H1 (cell line): ENCODE measurements around the gene KIFBP. TPM values are rescaled to one million over a fixed set of nuclear protein-coding genes. Genes with fewer than 3 reads are reported as not detected.

ENCODE experiments used
- CTCF ChIA-PET: fragments of 300-600 bp; sonication (Branson Sonifier 250); formaldehyde crosslinking; loops from one replicate; lab custom pipeline; 2021; ENCODE audit not compliant: partially characterized antibody; lab: Charles Lee
- POLR2A ChIA-PET: fragments of 300-600 bp; sonication (Branson Sonifier 250); formaldehyde crosslinking; loops from one replicate; lab custom pipeline; 2021; ENCODE audit warnings: inconsistent platforms; ENCODE audit not compliant: partially characterized antibody; lab: Charles Lee
- DNase-seq, 2 experiments: peaks; one replicate each; pipeline versions ENCODE4 v3.0.0 to v3.0.0-alpha.2; 2010 to 2022; ENCODE audit warnings: low spot score in 2 of 2, low read depth in 1 of 2, mixed read lengths in 1 of 2
- FAIRE-seq: peaks from 2 replicates; lab custom pipeline; 2011; peaks lifted over from hg19 to GRCh38; lab: Jason Lieb, UNC
- H2AFZ ChIP-seq: 2 replicates; pipeline ENCODE4 v1.8.1; 2012; ENCODE audit warnings: low read length, inconsistent platforms
- H2AK5ac ChIP-seq: 2 replicates; pipeline ENCODE4 v1.6.1; 2013; ENCODE audit warnings: low read depth, low read length
- H2BK120ac ChIP-seq: replicated peaks from 2 replicates; pipeline ENCODE3; 2013; ENCODE audit warnings: low read depth, low read length, inconsistent platforms
- H2BK12ac ChIP-seq: 2 replicates; pipeline ENCODE4 v1.6.1; 2013; ENCODE audit warnings: low read depth, low read length
- H2BK15ac ChIP-seq: 2 replicates; pipeline ENCODE4 v1.6.1; 2013; ENCODE audit warnings: low read length
- H2BK20ac ChIP-seq: 2 replicates; pipeline ENCODE4 v1.6.1; 2013; ENCODE audit warnings: low read length
- H2BK5ac ChIP-seq: 2 replicates; pipeline ENCODE4 v1.6.1; 2013; ENCODE audit warnings: low read depth, low read length
- H3K14ac ChIP-seq: 2 replicates; pipeline ENCODE4 v1.6.1; 2013; ENCODE audit warnings: inconsistent platforms; ENCODE audit not compliant: insufficient read length
- H3K18ac ChIP-seq: 2 replicates; pipeline ENCODE4 v1.6.1; 2013; ENCODE audit warnings: low read length; ENCODE audit errors: extremely low read depth
- H3K23ac ChIP-seq: 2 replicates; pipeline ENCODE4 v1.6.1; 2013; ENCODE audit warnings: inconsistent platforms; ENCODE audit not compliant: insufficient read length
- H3K23me2 ChIP-seq: 2 replicates; pipeline ENCODE4 v1.6.1; 2013; ENCODE audit warnings: low read depth, low read length
- H3K27ac ChIP-seq: 2 replicates; pipeline ENCODE4 v1.6.1; 2011; ENCODE audit warnings: low read depth, low read length, inconsistent platforms
- H3K27me3 ChIP-seq, 4 experiments: replicated peaks in 1 of 4; 1 replicate in 1 of 4; 2 replicates in 3 of 4; pipeline versions ENCODE4 v1.6.1 to v1.8.1; 2011 to 2013; ENCODE audit warnings: low read length in 3 of 4, mild to moderate bottlenecking in 3 of 4, inconsistent platforms in 2 of 4, mixed read lengths in 2 of 4, moderate library complexity in 1 of 4; ENCODE audit not compliant: control insufficient read depth in 3 of 4, insufficient read depth in 3 of 4; ENCODE audit errors: extremely low read depth in 1 of 4
- H3K36me3 ChIP-seq, 4 experiments: 2 replicates each; pipeline versions ENCODE4 v1.6.1 to v1.8.1; 2011 to 2013; ENCODE audit warnings: mild to moderate bottlenecking in 4 of 4, low read length in 3 of 4, moderate library complexity in 2 of 4, control low read depth in 1 of 4, inconsistent platforms in 1 of 4; ENCODE audit not compliant: insufficient read depth in 4 of 4, control insufficient read depth in 2 of 4
- H3K4ac ChIP-seq: replicated peaks from 2 replicates; pipeline ENCODE3; 2013; ENCODE audit warnings: low read length, low read depth, mixed read lengths, inconsistent platforms; ENCODE audit not compliant: insufficient read length
- H3K4me1 ChIP-seq, 4 experiments: replicated peaks in 1 of 4; 1 replicate in 1 of 4; 2 replicates in 3 of 4; pipeline versions ENCODE4 v1.6.1 to v1.8.1; 2011 to 2013; ENCODE audit warnings: low read length in 3 of 4, inconsistent platforms in 2 of 4, mixed read lengths in 1 of 4; ENCODE audit not compliant: insufficient read depth in 4 of 4, control insufficient read depth in 3 of 4
- H3K4me2 ChIP-seq, 2 experiments: 2 replicates each; pipeline versions ENCODE4 v1.6.1 to v1.8.1; 2011 to 2013; ENCODE audit warnings: low read depth in 2 of 2, low read length in 2 of 2, control low read depth in 1 of 2, inconsistent platforms in 1 of 2, mild to moderate bottlenecking in 1 of 2; ENCODE audit not compliant: insufficient read depth in 1 of 2
- H3K4me3 ChIP-seq, 4 experiments: fragments of 200-600, 300-600 bp in 1 of 4; sonication (generic), shearing (Covaris generic), sonication (Bioruptor Twin) in 1 of 4; 2 replicates each; pipeline versions ENCODE4 v1.5.1 to v1.8.1; 2011 to 2016; ENCODE audit warnings: low read length in 4 of 4, low read depth in 3 of 4, control low read depth in 2 of 4, inconsistent platforms in 2 of 4, mild to moderate bottlenecking in 2 of 4, mixed read lengths in 1 of 4, moderate library complexity in 1 of 4; ENCODE audit not compliant: insufficient read depth in 2 of 4; ENCODE audit errors: extremely low read depth in 1 of 4
- H3K56ac ChIP-seq: replicated peaks from 2 replicates; pipeline ENCODE3; 2013; ENCODE audit warnings: low read depth, mild to moderate bottlenecking, mixed read lengths, low read length, inconsistent platforms; ENCODE audit not compliant: insufficient read length
- H3K79me1 ChIP-seq: 2 replicates; pipeline ENCODE4 v1.6.1; 2013; ENCODE audit warnings: low read depth, low read length, control low read depth
- H3K79me2 ChIP-seq, 2 experiments: 2 replicates each; pipeline versions ENCODE4 v1.6.1 to v1.8.1; 2012 to 2013; ENCODE audit warnings: low read length in 2 of 2, mild to moderate bottlenecking in 2 of 2, inconsistent platforms in 1 of 2; ENCODE audit not compliant: insufficient read depth in 2 of 2, control insufficient read depth in 1 of 2
- H3K9ac ChIP-seq, 4 experiments: replicated peaks in 1 of 4; 1 replicate in 1 of 4; 2 replicates in 3 of 4; pipeline versions ENCODE4 v1.6.1 to v1.8.1; 2011 to 2013; ENCODE audit warnings: low read depth in 3 of 4, low read length in 3 of 4, control low read depth in 2 of 4, mild to moderate bottlenecking in 2 of 4, moderate library complexity in 2 of 4, inconsistent platforms in 1 of 4; ENCODE audit errors: extremely low read depth in 1 of 4
- H3K9me3 ChIP-seq, 2 experiments: 2 replicates each; pipeline versions ENCODE4 v1.6.1 to v1.8.1; 2012 to 2013; ENCODE audit warnings: mild to moderate bottlenecking in 2 of 2, moderate library complexity in 2 of 2, control low read depth in 1 of 2, inconsistent platforms in 1 of 2, low read depth in 1 of 2, low read length in 1 of 2, mixed read lengths in 1 of 2; ENCODE audit not compliant: insufficient read depth in 2 of 2
- H4K20me1 ChIP-seq, 2 experiments: replicated peaks in 1 of 2; 2 replicates each; pipeline versions ENCODE3 to v1.8.1; 2011 to 2013; ENCODE audit warnings: inconsistent platforms in 2 of 2, low read length in 2 of 2, mild to moderate bottlenecking in 1 of 2; ENCODE audit not compliant: insufficient read depth in 2 of 2, control insufficient read depth in 1 of 2
- H4K5ac ChIP-seq: 2 replicates; pipeline ENCODE4 v1.6.1; 2013; ENCODE audit warnings: low read length, low read depth, mixed read lengths, inconsistent platforms; ENCODE audit not compliant: insufficient read length
- H4K8ac ChIP-seq: 2 replicates; pipeline ENCODE4 v1.8.0; 2013; ENCODE audit warnings: mild to moderate bottlenecking, moderate library complexity, low read length, inconsistent platforms; ENCODE audit not compliant: insufficient read depth; ENCODE audit errors: extremely low read depth
- H4K91ac ChIP-seq: replicated peaks from 2 replicates; pipeline ENCODE3; 2013; ENCODE audit warnings: low read length, mixed read lengths, inconsistent platforms; ENCODE audit not compliant: insufficient read length
- ATF3 ChIP-seq: IDR thresholded peaks from 2 replicates; pipeline ENCODE4 v1.6.1; 2011; ENCODE audit warnings: low read depth, mild to moderate bottlenecking, low read length; ENCODE audit not compliant: insufficient read depth
- CTBP2 ChIP-seq: IDR thresholded peaks from 2 replicates; pipeline ENCODE4 v1.7.0; 2011; ENCODE audit warnings: borderline replicate concordance, mild to moderate bottlenecking, moderate library complexity, mixed read lengths, low read length; ENCODE audit not compliant: insufficient read depth, insufficient read length
- HDAC6 ChIP-seq: IDR thresholded peaks from one replicate; pipeline ENCODE4 v1.7.1; 2012; ENCODE audit warnings: low read depth, mild to moderate bottlenecking, inconsistent platforms, low read length, moderate library complexity
- KDM1A ChIP-seq: fragments of 200-600, 300-600 bp; sonication (generic); IDR thresholded peaks from 2 replicates; pipeline ENCODE4 v1.7.1; 2016; ENCODE audit warnings: mild to moderate bottlenecking, low read length, borderline replicate concordance
- KDM5A ChIP-seq: fragments of 200-600 bp; IDR thresholded peaks from 2 replicates; pipeline ENCODE4 v1.7.1; 2012; ENCODE audit warnings: mild to moderate bottlenecking, low read length, inconsistent platforms, mixed read lengths
- PHF8 ChIP-seq: fragments of 200-600 bp; sonication (generic); conservative IDR thresholded peaks from 2 replicates; pipeline ENCODE4 v1.7.1; 2012; ENCODE audit warnings: low read depth, mild to moderate bottlenecking, inconsistent platforms, low read length, moderate library complexity
- POU5F1 ChIP-seq: IDR thresholded peaks from 2 replicates; pipeline ENCODE4 v1.6.1; 2011; ENCODE audit warnings: low read depth, mild to moderate bottlenecking, low read length, moderate library complexity
- SAP30 ChIP-seq: fragments of 300-600 bp; sonication (generic); IDR thresholded peaks from 2 replicates; pipeline ENCODE4 v1.7.1; 2012; ENCODE audit warnings: low read length, moderate library complexity, mild to moderate bottlenecking, inconsistent platforms; ENCODE audit not compliant: insufficient read depth, insufficient replicate concordance
- SIRT6 ChIP-seq: IDR thresholded peaks from one replicate; pipeline ENCODE4 v1.7.1; 2012; ENCODE audit warnings: low read length, inconsistent platforms
- USF2 ChIP-seq: IDR thresholded peaks from 2 replicates; pipeline ENCODE4 v1.6.1; 2011; ENCODE audit warnings: low read length, improper control_type of control experiment
- WGBS, 2 experiments: shearing (Covaris generic) in 1 of 2; methylation state at CpG; one replicate each; pipeline versions ENCODE4 v1.1.6 to v1.1.7; 2013 to 2015; ENCODE audit warnings: low lambda C conversion rate in 2 of 2, mixed read lengths in 2 of 2, inconsistent platforms in 1 of 2, low coverage in 1 of 2, missing lambda C conversion rate in 1 of 2; ENCODE audit not compliant: insufficient replicate concordance in 2 of 2, insufficient coverage in 1 of 2, insufficient read length in 1 of 2; ENCODE audit errors: extremely low coverage in 1 of 2, missing lambda C conversion rate in 1 of 2; 5-methylcytosine and 5-hydroxymethylcytosine counted together
- polyA plus RNA-seq, 7 experiments: library from polyadenylated mRNA; depleted of rRNA in 3 of 7; stranded (reverse) in 5 of 7; unstranded in 2 of 7; fragments of >200 nt in 5 of 7; fragments of 200-250 nt in 2 of 7; gene quantifications; 1 replicate in 5 of 7; 2 replicates in 1 of 7; 4 replicates in 1 of 7; pipeline versions ENCODE4 v1.2.1 to v1.2.3, GENCODE V29; 2011 to 2013; ENCODE audit warnings: missing spikeins in 2 of 7, mixed read lengths in 2 of 7
- total RNA-seq: library from RNA; stranded (reverse); fragmentation: NEBNext Ultra II Directional; extraction: Animal tissue kit (Norgen Biotek cat#: 25700); gene quantifications from 2 replicates; pipeline ENCODE4 v1.2.1, GENCODE V29; 2021

KIFBP gene
- total and polyA plus RNA-seq, 2 of the 8 experiments (the other 6 are each of a cell fraction or from before 2014, with no cell fraction given), result 17.3 to 34.6 TPM

GRCh38 chr10:69056536-69057260, 68.1 kb downstream of the KIFBP start:
- no peaks in the 10 kb centered on the region for H3K36me3 ChIP-seq
- ChIA-PET POLR2A (interaction anchor here (1.1 kb wide), 1 partner anchor 11 kb away, joined by 3 read pairs; no protein-coding TSS in a partner anchor), CTCF (interaction anchor here (0.6 to 2.0 kb wide), 6 partner anchors 8 to 268 kb away, joined by 3 to 7 read pairs (median 4); partner anchors contain the start of gene DDX21)
- no peak overlapping the region for H3K23ac ChIP-seq
- H4K91ac ChIP-seq, result no peak overlapping the region
- H3K79me1 ChIP-seq, result no peaks in the 10 kb centered on the region
- no peak for DNase-seq
- H3K14ac ChIP-seq, result no peak overlapping the region
- peak overlapping the region; percentile 73 for H2AFZ ChIP-seq
- no peaks in the 10 kb centered on the region for H3K79me2 ChIP-seq
- no peak overlapping the region for H4K5ac ChIP-seq
- no peak overlapping the region for H2AK5ac ChIP-seq
- H3K27ac ChIP-seq, result no peak overlapping the region
- H3K4me2 ChIP-seq, result no peak overlapping the region
- H3K56ac ChIP-seq, result no peak overlapping the region
- no peak for FAIRE-seq
- no peak overlapping the region for H3K18ac ChIP-seq
- no peak overlapping the region for H2BK5ac ChIP-seq
- H4K8ac ChIP-seq, result no peak overlapping the region; the same call in 1 of the 2 replicates
- H3K4me3 ChIP-seq, result no peak overlapping the region
- H2BK15ac ChIP-seq, result no peak overlapping the region
- no peak overlapping the region for H3K4ac ChIP-seq
- no peak overlapping the region for H2BK20ac ChIP-seq
- H3K27me3 ChIP-seq, result no peaks in the 10 kb centered on the region
- 88% methylated on average over 14 of the region's 14 CpGs; no CpG with 5 or more reads in 1 of the 2 experiments for whole genome bisulfite sequencing, 2 experiments
- no peaks in the 10 kb centered on the region for H4K20me1 ChIP-seq
- H2BK120ac ChIP-seq, result no peak overlapping the region
- no peak overlapping the region for H3K9ac ChIP-seq
- H3K23me2 ChIP-seq, result no peaks in the 10 kb centered on the region
- peaks cover 0 to 5% (median 2%) of the 10 kb centered on the region in 4 experiments; a peak in 4 of 7 replicates for H3K4me1 ChIP-seq
- H3K9me3 ChIP-seq, result no peaks in the 10 kb centered on the region
- no peak overlapping the region for H2BK12ac ChIP-seq
- TF ChIP-seq KDM5A (no peak), SAP30 (no peak), ATF3 (no peak), PHF8 (no peak), CTBP2 (no peak), USF2 (no peak), SIRT6 (no peak), HDAC6 (no peak), POU5F1 (no peak), KDM1A (no peak)
